Endothelial cell of umbilical vein (primary cell): ENCODE data around the gene PIP4K2C. TPM values are rescaled to one million over a fixed set of nuclear protein-coding genes. Genes with fewer than 3 reads are reported as not detected.
"Not testable (repeated sequence)": the region's sequence is repeated elsewhere in the genome, so short reads cannot be mapped to it uniquely, and the experiment has no call there.

ENCODE experiments used
- BruUV-seq: library from RNA; stranded (reverse); fragments of 400-500 nt; replicated peaks from 2 replicates; lab custom pipeline; 2021; lab: Mats Ljungman, UMichigan
- CTCF ChIA-PET: fragments of 300-600, 350-600 bp; sonication (Branson Sonifier 250); formaldehyde crosslinking; loops from one replicate; lab custom pipeline; 2021; ENCODE audit warnings: antibody characterized with exemption, inconsistent platforms; lab: Charles Lee
- POLR2A ChIA-PET: fragments of 300-600, 350-600 bp; sonication (Branson Sonifier 250); formaldehyde crosslinking; loops from one replicate; lab custom pipeline; 2021; ENCODE audit warnings: antibody characterized with exemption, inconsistent platforms; lab: Charles Lee
- DNase-seq: peaks from one replicate; pipeline ENCODE4 v3.0.0-alpha.2; 2011; ENCODE audit warnings: low read depth, low spot score
- FAIRE-seq: peaks from 2 replicates; lab custom pipeline; 2011; peaks lifted over from hg19 to GRCh38; lab: Jason Lieb, UNC
- H2AFZ ChIP-seq: 2 replicates; pipeline ENCODE4 v1.6.0; 2012; ENCODE audit warnings: low read depth, low read length, control low read depth, inconsistent platforms
- H3K27ac ChIP-seq: 2 replicates; pipeline ENCODE4 v1.5.1; 2011; ENCODE audit warnings: low read depth, mild to moderate bottlenecking, control low read depth, low read length, moderate library complexity; ENCODE audit not compliant: insufficient read depth
- H3K27me3 ChIP-seq, 2 experiments: 2 replicates each; pipeline versions ENCODE4 v1.6.0 to v1.6.1; 2011; ENCODE audit warnings: low read length in 2 of 2, mixed read lengths in 1 of 2; ENCODE audit not compliant: control insufficient read depth in 2 of 2, insufficient read depth in 2 of 2
- H3K36me3 ChIP-seq, 2 experiments: 2 replicates in 1 of 2; 3 replicates in 1 of 2; pipeline ENCODE4 v1.5.1; 2011; ENCODE audit warnings: low read length in 2 of 2, mild to moderate bottlenecking in 1 of 2, moderate library complexity in 1 of 2; ENCODE audit not compliant: control insufficient read depth in 2 of 2, insufficient read depth in 2 of 2; ENCODE audit errors: extremely low read depth in 1 of 2
- H3K4me1 ChIP-seq: 3 replicates; pipeline ENCODE4 v1.5.1; 2011; ENCODE audit warnings: mild to moderate bottlenecking, low read length; ENCODE audit not compliant: control insufficient read depth, insufficient read depth; ENCODE audit errors: extremely low read depth
- H3K4me2 ChIP-seq: 2 replicates; pipeline ENCODE4 v1.6.1; 2011; ENCODE audit warnings: low read length, control low read depth, mixed read lengths; ENCODE audit not compliant: insufficient read depth
- H3K4me3 ChIP-seq, 3 experiments: fragments of 200-600 bp in 1 of 3; sonication (generic), shearing (Covaris generic) in 1 of 3; replicated peaks in 1 of 3; 2 replicates each; pipeline ENCODE4 v1.5.1; 2011 to 2016; ENCODE audit warnings: control low read depth in 3 of 3, low read length in 3 of 3, mild to moderate bottlenecking in 2 of 3, inconsistent platforms in 1 of 3, low read depth in 1 of 3, moderate library complexity in 1 of 3; ENCODE audit not compliant: insufficient read depth in 1 of 3
- H3K79me2 ChIP-seq: 2 replicates; pipeline ENCODE4 v1.6.0; 2012; ENCODE audit warnings: low read length, inconsistent platforms; ENCODE audit not compliant: control insufficient read depth, insufficient read depth
- H3K9ac ChIP-seq: replicated peaks from 2 replicates; pipeline ENCODE3; 2011; ENCODE audit warnings: low read length, control low read depth; ENCODE audit not compliant: insufficient read depth; ENCODE audit errors: extremely low read depth
- H3K9me1 ChIP-seq: replicated peaks from 3 replicates; pipeline ENCODE4 v1.6.0; 2011; ENCODE audit warnings: mild to moderate bottlenecking, low read length; ENCODE audit not compliant: control insufficient read depth, insufficient read depth; ENCODE audit errors: extremely low read depth
- H3K9me3 ChIP-seq: replicated peaks from 2 replicates; pipeline ENCODE4 v1.5.1; 2012; ENCODE audit warnings: low read length, inconsistent platforms; ENCODE audit not compliant: control insufficient read depth, insufficient read depth
- H4K20me1 ChIP-seq: replicated peaks from 2 replicates; pipeline ENCODE3; 2011; ENCODE audit warnings: mild to moderate bottlenecking, low read length; ENCODE audit not compliant: control insufficient read depth, insufficient read depth; ENCODE audit errors: extremely low read depth
- EZH2 ChIP-seq: IDR thresholded peaks from 2 replicates; pipeline ENCODE4 v1.6.1; 2012; ENCODE audit warnings: borderline replicate concordance, low read depth, mild to moderate bottlenecking, moderate library complexity, low read length, inconsistent platforms; ENCODE audit not compliant: severe bottlenecking
- FOS ChIP-seq: IDR thresholded peaks from 2 replicates; pipeline ENCODE4 v1.6.1; 2011; ENCODE audit warnings: mild to moderate bottlenecking, low read length, moderate library complexity, borderline replicate concordance; ENCODE audit not compliant: insufficient read depth
- GATA2 ChIP-seq: IDR thresholded peaks from 2 replicates; pipeline ENCODE4 v1.7.0; 2011; ENCODE audit warnings: low read depth, mild to moderate bottlenecking, moderate library complexity, mixed read lengths, low read length; ENCODE audit not compliant: insufficient read length, insufficient read depth
- JUN ChIP-seq: IDR thresholded peaks from 2 replicates; pipeline ENCODE4 v1.6.1; 2011; ENCODE audit warnings: borderline replicate concordance, low read depth; ENCODE audit not compliant: insufficient read length, insufficient read depth
- MYC ChIP-seq: IDR thresholded peaks from one replicate; pipeline ENCODE4 v1.6.1; 2011; ENCODE audit warnings: mild to moderate bottlenecking, low read depth, low read length
- POLR2A ChIP-seq: IDR thresholded peaks from 2 replicates; pipeline ENCODE4 v1.6.1; 2012; ENCODE audit warnings: low read depth, mild to moderate bottlenecking, control low read depth, low read length
- POLR2AphosphoS5 ChIP-seq: IDR thresholded peaks from 2 replicates; pipeline ENCODE4 v1.6.1; 2012; ENCODE audit warnings: low read depth, mild to moderate bottlenecking, control low read depth, low read length, moderate library complexity; ENCODE audit not compliant: insufficient read depth
- dilution Hi-C: fragments of 300-500 bp; cut with MboI; formaldehyde crosslinking; loops from one replicate; pipeline ENCODE4 v1.15.0; 2019; ENCODE audit warnings: low sequenced_read_pairs; ENCODE audit not compliant: extremely low pct_ligation_motif_present
- intact Hi-C: fragments of 100-400 bp; cut with micrococcal nuclease; formaldehyde crosslinking; loops from one replicate; pipeline ENCODE4 v1.10.0; 2022
- polyA plus RNA-seq, 4 experiments: library from polyadenylated mRNA; depleted of rRNA in 3 of 4; stranded (reverse) in 3 of 4; unstranded in 1 of 4; fragments of >200 nt; gene quantifications; 2 replicates each; pipeline versions ENCODE4 v1.2.1 to v1.2.3, GENCODE V29; 2011 to 2012; ENCODE audit warnings: missing spikeins in 1 of 4
- total RNA-seq: library from RNA; stranded (reverse); gene quantifications from 2 replicates; pipeline ENCODE4 v1.2.3, GENCODE V29; 2021
- TF ChIP-seq, protein P1 (sequence below): IDR thresholded peaks from 2 replicates; pipeline ENCODE4 v1.6.1; 2011; ENCODE audit not compliant: insufficient read depth, insufficient read length
- TF ChIP-seq, protein P2 (sequence below), 2 donors: IDR thresholded peaks; 1 replicate in 1 of 2; 2 replicates in 1 of 2; pipeline ENCODE4 v1.5.1; 2011; ENCODE audit warnings: low read length in 2 of 2, mild to moderate bottlenecking in 2 of 2, moderate library complexity in 2 of 2, control low read depth in 1 of 2, inconsistent platforms in 1 of 2, low read depth in 1 of 2; ENCODE audit not compliant: insufficient read depth in 1 of 2; ENCODE audit errors: extremely low read depth in 1 of 2

Gene PIP4K2C
- total and polyA plus RNA-seq, 2 donors (not counting 3 experiments of a cell fraction or from before 2014, with no cell fraction given) = 10.5 to 11.5 TPM

DNA sequence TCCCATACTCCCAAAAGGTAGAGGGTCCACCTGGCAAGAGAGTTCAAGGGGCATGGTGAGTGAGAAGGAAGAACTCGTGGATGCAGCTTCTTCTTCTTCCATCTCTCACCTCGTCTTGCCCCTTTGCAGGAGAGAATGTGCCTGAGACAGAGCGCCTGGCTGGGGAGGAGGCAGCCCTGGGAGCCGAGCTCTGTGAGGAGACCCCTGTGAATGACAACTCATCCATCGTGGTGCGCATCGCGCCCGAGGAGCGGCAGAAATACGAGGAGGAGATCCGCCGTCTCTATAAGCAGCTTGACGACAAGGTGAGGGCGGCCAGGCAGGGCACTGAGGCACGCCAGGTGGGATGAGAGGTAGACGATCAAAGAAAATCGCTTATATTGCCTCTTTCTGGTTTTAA is 21.1 kb upstream of the PIP4K2C start:
- intact Hi-C loops = no loop called here
- POLR2A ChIA-PET = no interaction called here

DNA sequence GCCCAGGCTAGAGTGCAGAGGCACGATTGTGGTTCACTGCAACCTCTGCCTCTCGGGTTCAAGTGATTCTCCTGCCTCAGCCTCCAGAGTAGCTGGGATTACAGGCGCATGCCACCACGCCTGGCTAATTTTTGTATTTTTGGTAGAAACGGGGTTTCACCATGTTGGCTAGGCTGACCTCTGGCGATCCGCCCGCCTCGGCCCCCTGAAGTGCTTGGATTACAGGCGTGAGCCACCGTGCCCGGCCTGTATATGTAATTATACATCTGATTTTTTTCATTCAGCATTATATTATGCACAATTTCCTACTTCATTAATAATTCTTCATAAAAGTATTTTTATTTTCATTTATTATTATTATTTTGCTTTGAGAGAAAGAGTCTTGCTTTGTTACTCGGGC is 20.6 kb upstream of the PIP4K2C start:
- H3K9me3 ChIP-seq, H3K27ac ChIP-seq, H3K9ac ChIP-seq, H3K4me2 ChIP-seq, H2AFZ ChIP-seq, H3K36me3 ChIP-seq, H3K79me2 ChIP-seq, H3K9me1 ChIP-seq, FAIRE-seq, H3K4me1 ChIP-seq, BruUV-seq, intact Hi-C loops, dilution Hi-C loops, H3K4me3 ChIP-seq, DNase-seq, H3K27me3 ChIP-seq, H4K20me1 ChIP-seq: not testable (repeated sequence)
- ChIA-PET CTCF (interaction anchor here (1.3 to 3.7 kb wide), 3 partner anchors 8 to 15 kb away, joined by 4 to 33 read pairs (median 5); no protein-coding TSS in a partner anchor), POLR2A (interaction anchor here (0.6 kb wide), 1 partner anchor 13 kb away, joined by 5 read pairs; no protein-coding TSS in a partner anchor)

More for the DNA sequence above, 21.1 kb upstream of the PIP4K2C start:
- no peak overlapping the region for H3K9ac ChIP-seq
- no peaks in the 10 kb centered on the region for H3K36me3 ChIP-seq
- no peak overlapping the region for H3K4me2 ChIP-seq
- no peak for FAIRE-seq
- no peaks in the 10 kb centered on the region for H3K27me3 ChIP-seq
- dilution Hi-C loops = no loop called here
- H3K9me1 ChIP-seq = no peaks in the 10 kb centered on the region
- H3K9me3 ChIP-seq = no peaks in the 10 kb centered on the region
- CTCF ChIA-PET = no interaction called here
- H4K20me1 ChIP-seq = no peaks in the 10 kb centered on the region
- no peaks in the 10 kb centered on the region for H3K4me1 ChIP-seq
- H3K4me3 ChIP-seq = no peak overlapping the region
- H3K27ac ChIP-seq = no peak overlapping the region
- no TSS peak for BruUV-seq
- H3K79me2 ChIP-seq = no peaks in the 10 kb centered on the region
- no peak for DNase-seq
- H2AFZ ChIP-seq = no peak overlapping the region
- TF ChIP-seq POLR2AphosphoS5 (no peak), MYC (no peak), GATA2 (no peak), EZH2 (no peak), JUN (no peak), POLR2A (no peak), FOS (no peak)
- TF ChIP-seq, protein P1, sequence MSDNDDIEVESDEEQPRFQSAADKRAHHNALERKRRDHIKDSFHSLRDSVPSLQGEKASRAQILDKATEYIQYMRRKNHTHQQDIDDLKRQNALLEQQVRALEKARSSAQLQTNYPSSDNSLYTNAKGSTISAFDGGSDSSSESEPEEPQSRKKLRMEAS = no peak
- TF ChIP-seq, protein P2, sequence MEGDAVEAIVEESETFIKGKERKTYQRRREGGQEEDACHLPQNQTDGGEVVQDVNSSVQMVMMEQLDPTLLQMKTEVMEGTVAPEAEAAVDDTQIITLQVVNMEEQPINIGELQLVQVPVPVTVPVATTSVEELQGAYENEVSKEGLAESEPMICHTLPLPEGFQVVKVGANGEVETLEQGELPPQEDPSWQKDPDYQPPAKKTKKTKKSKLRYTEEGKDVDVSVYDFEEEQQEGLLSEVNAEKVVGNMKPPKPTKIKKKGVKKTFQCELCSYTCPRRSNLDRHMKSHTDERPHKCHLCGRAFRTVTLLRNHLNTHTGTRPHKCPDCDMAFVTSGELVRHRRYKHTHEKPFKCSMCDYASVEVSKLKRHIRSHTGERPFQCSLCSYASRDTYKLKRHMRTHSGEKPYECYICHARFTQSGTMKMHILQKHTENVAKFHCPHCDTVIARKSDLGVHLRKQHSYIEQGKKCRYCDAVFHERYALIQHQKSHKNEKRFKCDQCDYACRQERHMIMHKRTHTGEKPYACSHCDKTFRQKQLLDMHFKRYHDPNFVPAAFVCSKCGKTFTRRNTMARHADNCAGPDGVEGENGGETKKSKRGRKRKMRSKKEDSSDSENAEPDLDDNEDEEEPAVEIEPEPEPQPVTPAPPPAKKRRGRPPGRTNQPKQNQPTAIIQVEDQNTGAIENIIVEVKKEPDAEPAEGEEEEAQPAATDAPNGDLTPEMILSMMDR (IDR thresholded peaks at IDR 0.05; ENCODE audit: extremely low read depth in 1 of 2, insufficient read depth in 1 of 2, low read depth in 1 of 2, low read length in 2 of 2) = no peak
